Tibial nerve (tissue), 4 donors: ENCODE data around the gene C12orf56.

Experiments
- EP300 ChIP-seq, 2 donors: sonication (generic); formaldehyde crosslinking; IDR thresholded peaks; one replicate each; pipeline ENCODE4 v1.6.1; 2017; ENCODE audit warnings: antibody characterized with exemption in 2 of 2, mild to moderate bottlenecking in 1 of 2
- POLR2A ChIP-seq, 2 donors: fragments of 450-650 bp; IDR thresholded peaks; one replicate each; pipeline ENCODE4 v1.6.1; 2017; ENCODE audit warnings: antibody characterized with exemption in 2 of 2, mild to moderate bottlenecking in 2 of 2, moderate library complexity in 2 of 2
- TF ChIP-seq, protein P1 (sequence below), 5 experiments: fragments of 200-600 bp in 3 of 5; fragments of 450-650 bp in 2 of 5; sonication (generic) in 3 of 5; IDR thresholded peaks; one replicate each; pipeline ENCODE4 v1.5.1; 2016 to 2019; ENCODE audit warnings: antibody characterized with exemption in 5 of 5, mild to moderate bottlenecking in 3 of 5, moderate library complexity in 2 of 5

DNA sequence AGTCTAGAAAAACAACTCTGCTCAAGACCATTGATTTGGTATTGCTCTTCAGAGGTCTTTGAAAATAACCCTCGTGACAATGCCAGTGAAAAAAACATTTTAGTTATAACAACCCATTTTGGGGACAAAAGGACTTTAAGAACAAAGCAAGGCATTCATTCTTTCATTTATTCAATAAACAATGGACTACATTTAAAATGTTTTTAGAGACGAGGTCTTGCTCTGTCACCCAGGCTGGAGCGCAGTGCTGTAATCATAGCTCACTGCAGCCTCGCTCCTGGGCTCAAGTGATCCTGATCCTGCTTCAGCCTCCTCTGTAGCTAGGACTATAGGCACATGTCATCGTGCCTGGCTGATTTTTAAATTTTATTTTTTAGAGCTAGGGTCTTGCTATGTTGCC, 160.8 kb downstream of the C12orf56 start:
- no peak for TF ChIP-seq POLR2A (IDR thresholded peaks at IDR 0.05)
- TF ChIP-seq, protein P1, sequence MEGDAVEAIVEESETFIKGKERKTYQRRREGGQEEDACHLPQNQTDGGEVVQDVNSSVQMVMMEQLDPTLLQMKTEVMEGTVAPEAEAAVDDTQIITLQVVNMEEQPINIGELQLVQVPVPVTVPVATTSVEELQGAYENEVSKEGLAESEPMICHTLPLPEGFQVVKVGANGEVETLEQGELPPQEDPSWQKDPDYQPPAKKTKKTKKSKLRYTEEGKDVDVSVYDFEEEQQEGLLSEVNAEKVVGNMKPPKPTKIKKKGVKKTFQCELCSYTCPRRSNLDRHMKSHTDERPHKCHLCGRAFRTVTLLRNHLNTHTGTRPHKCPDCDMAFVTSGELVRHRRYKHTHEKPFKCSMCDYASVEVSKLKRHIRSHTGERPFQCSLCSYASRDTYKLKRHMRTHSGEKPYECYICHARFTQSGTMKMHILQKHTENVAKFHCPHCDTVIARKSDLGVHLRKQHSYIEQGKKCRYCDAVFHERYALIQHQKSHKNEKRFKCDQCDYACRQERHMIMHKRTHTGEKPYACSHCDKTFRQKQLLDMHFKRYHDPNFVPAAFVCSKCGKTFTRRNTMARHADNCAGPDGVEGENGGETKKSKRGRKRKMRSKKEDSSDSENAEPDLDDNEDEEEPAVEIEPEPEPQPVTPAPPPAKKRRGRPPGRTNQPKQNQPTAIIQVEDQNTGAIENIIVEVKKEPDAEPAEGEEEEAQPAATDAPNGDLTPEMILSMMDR (IDR thresholded peaks at IDR 0.05), result no peak
- no peak for TF ChIP-seq EP300 (IDR thresholded peaks at IDR 0.05)
